Measurements from ENCODE around the gene LAMTOR5. TPM values are rescaled to one million over a fixed set of nuclear protein-coding genes. Genes with fewer than 3 reads are reported as not detected.

The LAMTOR5 gene
- total RNA-seq, 2 experiments from 2014 or later: 109 to 123 TPM

DNA sequence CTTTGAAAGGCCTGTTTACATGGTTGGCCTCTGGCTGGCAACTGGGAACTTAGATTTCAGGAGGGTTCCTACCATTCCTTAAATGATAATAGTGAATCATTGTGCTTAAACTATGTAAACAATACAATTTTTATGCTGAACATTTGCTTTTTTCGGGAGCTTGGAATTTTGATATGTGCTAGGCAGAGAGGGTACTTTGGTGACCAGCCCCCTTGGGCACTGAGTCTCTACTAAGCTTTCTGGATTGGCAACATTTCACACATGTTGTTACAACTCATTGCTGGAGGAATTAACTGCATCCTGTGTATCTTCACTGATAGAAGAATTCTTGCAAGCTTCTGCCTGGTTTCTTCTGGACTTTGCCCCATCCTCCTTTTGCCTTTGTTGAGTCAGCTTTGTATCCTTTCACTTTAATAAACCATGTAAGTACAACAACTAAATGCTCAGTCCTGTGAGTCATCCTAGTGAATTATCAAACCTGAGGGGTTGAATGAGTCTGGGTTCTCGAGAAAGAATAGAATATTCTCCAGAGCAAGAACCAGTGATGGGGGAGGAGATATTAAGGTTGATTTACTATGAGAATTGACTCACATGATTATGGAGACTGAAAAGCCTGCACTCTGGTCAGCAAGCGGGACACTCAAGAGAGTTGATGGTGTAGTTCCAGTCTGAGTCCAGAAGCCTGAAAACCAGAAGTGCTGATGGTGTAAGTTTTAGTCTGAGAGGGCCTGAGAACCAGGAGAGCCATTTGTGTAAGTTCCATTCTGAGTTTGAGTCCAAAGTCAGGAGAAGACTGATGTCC, 13.6 kb downstream of the LAMTOR5 start:
- no peak overlapping the region for H3K27ac ChIP-seq (ENCODE audit: low read depth, low read length, poor library complexity, severe bottlenecking)
- no TSS peak for BruUV-seq (replicated peaks)
- intact Hi-C loops (cut with micrococcal nuclease; ENCODE audit: unreplicated experiment): no loop called here
- ChIA-PET CTCF (ENCODE audit: unreplicated experiment) (no interaction called here), POLR2A (interaction anchor here (0.6 to 1.7 kb wide), 5 partner anchors 9 to 1387 kb away, joined by 3 to 7 read pairs (median 3); no protein-coding TSS in a partner anchor)
- H2AFZ ChIP-seq (ENCODE audit: low read length): no peak overlapping the region
- no peak for TF ChIP-seq CTCF (conservative IDR thresholded peaks at IDR 0.05; ENCODE audit: low read length)
- TF ChIP-seq EZH2phosphoT487 (IDR thresholded peaks at IDR 0.05; ENCODE audit: borderline replicate concordance, low read depth, low read length): no peak
- H4K20me1 ChIP-seq (ENCODE audit: insufficient read depth, low read length): no peaks in the 10 kb centered on the region
- H3K4me3 ChIP-seq (ENCODE audit: low read depth, low read length, poor library complexity, severe bottlenecking): no peak overlapping the region
- H3K79me2 ChIP-seq (ENCODE audit: insufficient read depth, low read depth, low read length): no peaks in the 10 kb centered on the region
- H3K36me3 ChIP-seq (ENCODE audit: insufficient read depth, low read length): peaks cover 61% of the 10 kb centered on the region
- no peak overlapping the region for H3K4me2 ChIP-seq (ENCODE audit: low read length)
- no peaks in the 10 kb centered on the region for H3K9me3 ChIP-seq (ENCODE audit: low read length)
- H3K9me2 ChIP-seq (ENCODE audit: insufficient read depth, low read length): no peaks in the 10 kb centered on the region
- no peak for DNase-seq (ENCODE audit: low spot score)
- peaks cover 2% of the 10 kb centered on the region for H3K4me1 ChIP-seq (ENCODE audit: insufficient read depth, low read length, poor library complexity, severe bottlenecking)

DNA sequence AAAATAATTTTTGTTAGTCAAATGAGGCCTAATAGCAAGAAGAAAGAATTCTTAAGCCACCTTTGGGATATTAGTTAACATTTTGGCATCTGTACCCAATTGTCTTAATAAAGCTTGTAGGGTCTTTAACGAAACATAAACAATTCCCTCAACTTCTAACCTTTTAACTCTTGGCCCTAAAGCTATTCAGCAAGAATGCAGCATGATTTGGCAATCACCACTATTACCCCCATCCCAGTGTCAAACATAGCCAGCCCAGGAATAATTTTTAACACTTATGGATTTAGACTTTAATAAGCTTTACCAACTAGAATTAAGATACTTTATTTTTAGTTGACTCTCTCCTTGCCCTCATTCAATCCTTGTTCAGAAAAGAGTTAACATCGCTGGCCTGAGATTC, 14.2 kb downstream of the LAMTOR5 start:
- no TSS peak for BruUV-seq (replicated peaks)
- Histone ChIP-seq H3K4me3 (ENCODE audit: low read depth, low read length, poor library complexity, severe bottlenecking) (no peak overlapping the region), H3K9me2 (ENCODE audit: insufficient read depth, low read length) (no peaks in the 10 kb centered on the region), H3K4me2 (ENCODE audit: low read length) (no peak overlapping the region), H3K27ac (ENCODE audit: low read depth, low read length, poor library complexity, severe bottlenecking) (no peak overlapping the region), H2AFZ (ENCODE audit: low read length) (no peak overlapping the region), H3K4me1 (ENCODE audit: insufficient read depth, low read length, poor library complexity, severe bottlenecking) (peaks cover 2% of the 10 kb centered on the region), H3K79me2 (ENCODE audit: insufficient read depth, low read depth, low read length) (no peaks in the 10 kb centered on the region), H3K9me3 (ENCODE audit: low read length) (no peaks in the 10 kb centered on the region), H3K36me3 (ENCODE audit: insufficient read depth, low read length) (peaks cover 58% of the 10 kb centered on the region), H4K20me1 (ENCODE audit: insufficient read depth, low read length) (no peaks in the 10 kb centered on the region)
- ChIA-PET POLR2A (interaction anchor here (1.0 to 1.7 kb wide), 4 partner anchors 8 to 36 kb away, joined by 3 to 7 read pairs (median 3); no protein-coding TSS in a partner anchor), CTCF (ENCODE audit: unreplicated experiment) (no interaction called here)
- no peak for DNase-seq (ENCODE audit: low spot score)
- no peak for TF ChIP-seq CTCF (conservative IDR thresholded peaks at IDR 0.05; ENCODE audit: low read length)
- no peak for TF ChIP-seq EZH2phosphoT487 (IDR thresholded peaks at IDR 0.05; ENCODE audit: borderline replicate concordance, low read depth, low read length)
- intact Hi-C loops (cut with micrococcal nuclease; ENCODE audit: unreplicated experiment): no loop called here

DNA sequence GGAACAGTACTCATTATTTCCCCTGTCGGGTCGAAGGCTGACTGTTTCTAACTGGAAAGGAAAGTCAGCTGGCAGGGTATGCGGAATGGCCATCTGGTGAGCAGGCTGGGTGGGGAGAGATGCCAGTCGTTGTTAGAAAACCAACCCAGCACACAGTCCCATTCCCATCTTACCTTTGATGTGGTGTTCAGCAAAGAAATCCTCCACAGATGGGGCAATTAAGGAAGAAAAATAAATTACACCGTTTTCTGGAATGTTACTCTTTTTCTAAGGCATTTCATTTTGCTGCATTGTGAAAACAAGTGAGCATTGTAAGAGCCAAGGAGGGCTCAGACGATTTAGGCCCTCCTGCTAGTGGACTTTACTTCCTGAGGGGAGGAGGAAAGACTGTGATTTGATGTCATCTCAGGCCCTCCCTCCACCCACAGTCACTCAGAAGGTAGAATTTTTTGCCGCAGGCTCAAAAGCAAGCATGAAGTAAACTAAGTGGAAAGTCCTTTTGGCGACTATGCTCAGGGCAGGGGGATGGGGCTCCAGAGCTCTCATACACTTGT, 16.7 kb downstream of the LAMTOR5 start, which contains the start of gene SLC16A4:
Gene SLC16A4, minus strand, starts transcription at position 335 of the 554 bp plus-strand sequence. CDS start 1,703 bp downstream, outside the sequence.
- no peak for TF ChIP-seq EZH2phosphoT487 (IDR thresholded peaks at IDR 0.05; ENCODE audit: borderline replicate concordance, low read depth, low read length)
- BruUV-seq (replicated peaks): no TSS peak

More for the DNA sequence above, 16.7 kb downstream of the LAMTOR5 start, which contains the start of gene SLC16A4:
- no peaks in the 10 kb centered on the region for H4K20me1 ChIP-seq (ENCODE audit: insufficient read depth, low read length)
- H3K27ac ChIP-seq (ENCODE audit: low read depth, low read length, poor library complexity, severe bottlenecking): no peak within 1 kb of the TSS
- no peaks in the 10 kb centered on the region for H3K9me3 ChIP-seq (ENCODE audit: low read length)
- no peak within 1 kb of the TSS; the same call in 1 of the 2 replicates for H3K4me2 ChIP-seq (ENCODE audit: low read length)
- no peak within 1 kb of the TSS for H3K4me3 ChIP-seq (ENCODE audit: low read depth, low read length, poor library complexity, severe bottlenecking)
- CTCF ChIA-PET (ENCODE audit: unreplicated experiment): interaction anchor here (1.0 kb wide), 1 partner anchor 8 kb away, joined by 4 read pairs; no protein-coding TSS in a partner anchor
- intact Hi-C loops (cut with micrococcal nuclease; ENCODE audit: unreplicated experiment): no loop called here
- H3K4me1 ChIP-seq (ENCODE audit: insufficient read depth, low read length, poor library complexity, severe bottlenecking): peaks cover 22% of the 10 kb centered on the region
- H2AFZ ChIP-seq (ENCODE audit: low read length): no peak within 1 kb of the TSS
- H3K36me3 ChIP-seq (ENCODE audit: insufficient read depth, low read length): peaks cover 54% of the 10 kb centered on the region
- H3K79me2 ChIP-seq (ENCODE audit: insufficient read depth, low read depth, low read length): no peaks in the 10 kb centered on the region
- H3K9me2 ChIP-seq (ENCODE audit: insufficient read depth, low read length): no peaks in the 10 kb centered on the region
- POLR2A ChIA-PET: no interaction called here
- no peak for DNase-seq (ENCODE audit: low spot score)
